T-helper 2 cell treated with Interferon-gamma antibody and Interleukin-4, amounts not matched to agents 5 μg/mL and 100 μg/mL, for 36 hours (primary cell): ENCODE data around the gene PRXL2A.
A peak's percentile ranks its signal among the peaks of the same experiment; 100 is the strongest.
"Not testable (repeated sequence)": the region's sequence is repeated elsewhere in the genome, so short reads cannot be mapped to it uniquely, and the experiment has no call there.

Experiments
- DNase-seq: peaks from one replicate; pipeline ENCODE4 v3.0.0; 2021; ENCODE audit warnings: low spot score
- H3K27ac Mint-ChIP-seq: one replicate; pipeline ENCODE4 v1.8.0; 2021; ENCODE audit warnings: mild to moderate bottlenecking, mixed read lengths
- H3K27me3 Mint-ChIP-seq: one replicate; pipeline ENCODE4 v1.8.0; 2021; ENCODE audit warnings: low read depth, mixed read lengths
- H3K36me3 Mint-ChIP-seq: one replicate; pipeline ENCODE4 v1.8.0; 2021; ENCODE audit warnings: low read depth, mixed read lengths
- H3K4me1 Mint-ChIP-seq: one replicate; pipeline ENCODE4 v1.8.0; 2021; ENCODE audit warnings: low read depth, mixed read lengths
- H3K4me3 Mint-ChIP-seq: one replicate; pipeline ENCODE4 v1.8.0; 2022; ENCODE audit warnings: mild to moderate bottlenecking, moderate library complexity, mixed read lengths
- H3K9me3 Mint-ChIP-seq: one replicate; pipeline ENCODE4 v1.8.0; 2021; ENCODE audit warnings: mixed read lengths

PRXL2A gene, protein sequence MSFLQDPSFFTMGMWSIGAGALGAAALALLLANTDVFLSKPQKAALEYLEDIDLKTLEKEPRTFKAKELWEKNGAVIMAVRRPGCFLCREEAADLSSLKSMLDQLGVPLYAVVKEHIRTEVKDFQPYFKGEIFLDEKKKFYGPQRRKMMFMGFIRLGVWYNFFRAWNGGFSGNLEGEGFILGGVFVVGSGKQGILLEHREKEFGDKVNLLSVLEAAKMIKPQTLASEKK

DNA sequence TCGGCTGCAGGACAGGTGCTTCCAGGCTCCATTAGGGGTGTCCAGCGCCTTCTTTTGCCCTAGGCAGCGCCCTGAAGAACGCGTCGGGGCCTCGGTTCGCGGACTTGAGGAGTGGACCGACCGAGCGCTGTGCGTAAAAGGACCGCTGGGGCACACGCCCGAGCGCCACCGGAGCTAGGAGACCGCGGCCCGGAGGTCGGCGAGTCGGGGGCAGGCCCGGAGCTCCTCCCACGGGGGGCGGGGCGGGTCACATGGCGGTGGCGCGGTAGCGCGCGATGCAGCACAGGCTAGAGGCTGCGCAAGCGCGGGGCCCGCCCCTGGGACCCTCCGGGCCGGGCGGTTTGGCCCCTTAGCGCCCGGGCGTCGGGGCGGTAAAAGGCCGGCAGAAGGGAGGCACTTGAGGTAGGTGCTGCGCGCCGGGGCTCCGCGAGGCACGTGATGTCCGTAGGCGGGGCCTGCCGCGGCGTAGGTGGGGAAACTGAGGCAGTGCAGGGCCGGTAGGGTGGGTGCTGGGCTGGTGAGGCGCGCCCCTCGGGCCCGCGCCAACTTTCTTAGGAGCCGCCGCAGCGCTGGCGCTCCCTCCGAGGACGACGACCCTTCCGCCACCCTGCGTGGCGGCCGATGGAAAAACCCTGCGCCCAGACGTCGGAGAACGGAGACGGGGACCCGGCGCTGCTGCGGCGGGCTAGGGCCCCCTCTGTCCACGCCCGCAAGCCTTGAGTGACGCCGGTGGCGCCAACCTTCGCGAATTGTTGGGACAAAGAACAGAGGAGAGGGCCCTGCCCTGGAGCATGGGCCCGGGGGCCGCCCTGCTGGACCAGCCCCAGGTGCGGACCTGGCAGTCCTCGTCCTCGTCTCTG lies at the start of gene PRXL2A:
TSS of gene PRXL2A (plus strand) at position 310 of the 860 bp plus-strand sequence. CDS start 11,917 bp downstream, outside the sequence.
- peaks cover 20% of the 10 kb centered on the region for H3K27me3 Mint-ChIP-seq

DNA sequence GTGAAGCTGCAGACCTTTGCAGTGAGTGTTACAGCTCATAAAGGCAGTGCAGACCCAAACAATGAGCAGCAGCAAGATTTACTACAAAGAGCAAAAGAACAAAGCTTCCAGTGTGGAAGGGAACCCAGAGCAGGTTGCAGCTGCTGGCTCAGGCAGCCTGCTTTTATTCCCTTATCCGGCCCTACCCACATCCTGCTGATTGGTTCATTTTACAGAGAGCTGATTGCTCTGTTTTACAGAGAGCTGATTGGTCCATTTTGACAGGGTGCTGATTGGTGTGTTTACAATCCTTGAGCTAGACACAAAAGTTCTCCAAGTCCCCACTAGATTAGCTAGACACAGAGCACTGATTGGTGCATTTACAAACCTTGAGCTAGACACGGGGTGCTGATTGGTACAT lies 49.4 kb upstream of the PRXL2A start:
- not testable (repeated sequence) for H3K9me3 Mint-ChIP-seq, H3K4me1 Mint-ChIP-seq, H3K4me3 Mint-ChIP-seq, H3K27ac Mint-ChIP-seq, DNase-seq, H3K36me3 Mint-ChIP-seq
- H3K27me3 Mint-ChIP-seq: peaks cover 47% of the 10 kb centered on the region

More for the DNA sequence above, at the start of gene PRXL2A:
- Mint-ChIP-seq H3K27ac (peak within 1 kb of the TSS; percentile 74), H3K4me1 (peaks cover 12% of the 10 kb centered on the region), H3K36me3 (no peaks in the 10 kb centered on the region), H3K4me3 (peak within 1 kb of the TSS; percentile 90), H3K9me3 (no peaks in the 10 kb centered on the region)
- DNase-seq: peak; percentile 85

DNA sequence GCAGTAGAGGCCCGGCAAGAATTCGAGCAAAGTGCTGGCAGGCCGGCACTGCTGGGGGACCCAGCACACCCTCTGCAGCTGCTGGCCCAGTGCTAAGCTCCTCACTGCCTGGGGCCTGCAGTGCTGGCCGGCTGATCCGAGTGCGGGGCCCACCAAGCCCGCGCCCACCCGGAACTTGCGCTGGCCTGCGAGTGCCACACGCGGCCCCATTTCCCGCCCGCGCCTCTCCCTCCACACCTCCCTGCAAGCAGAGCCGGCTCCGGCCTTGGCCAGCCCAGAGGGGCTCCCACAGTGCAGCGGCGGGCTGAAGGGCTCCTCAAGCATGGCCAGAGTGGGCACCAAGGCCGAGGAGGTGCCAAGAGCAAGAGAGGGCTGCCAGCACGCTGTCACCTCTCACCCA lies 48.7 kb upstream of the PRXL2A start:
- Mint-ChIP-seq H3K4me1 (no peaks in the 10 kb centered on the region), H3K27ac (no peak overlapping the region), H3K9me3 (no peaks in the 10 kb centered on the region), H3K36me3 (no peaks in the 10 kb centered on the region), H3K4me3 (no peak overlapping the region), H3K27me3 (peaks cover 48% of the 10 kb centered on the region)
- no peak for DNase-seq

DNA sequence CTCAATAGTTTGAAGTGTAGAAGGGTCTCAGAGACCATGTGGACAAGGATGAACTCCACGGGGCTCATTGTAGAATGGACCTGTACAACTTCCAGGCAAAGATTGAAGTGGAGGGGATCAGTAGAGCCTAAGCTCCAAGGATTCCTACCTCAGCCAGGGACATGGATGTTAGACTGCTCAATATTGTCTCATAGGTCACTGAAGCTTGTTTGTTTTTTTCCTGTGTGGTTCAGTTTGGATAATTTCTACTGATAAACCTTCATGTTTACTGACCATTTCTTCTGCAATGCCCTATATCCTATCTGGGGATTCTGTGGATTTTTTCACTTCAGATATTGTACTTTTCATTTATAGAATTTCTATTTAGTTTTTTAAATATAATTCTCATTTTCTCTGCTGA lies 42.8 kb upstream of the PRXL2A start:
- H3K4me1 Mint-ChIP-seq: no peaks in the 10 kb centered on the region

DNA sequence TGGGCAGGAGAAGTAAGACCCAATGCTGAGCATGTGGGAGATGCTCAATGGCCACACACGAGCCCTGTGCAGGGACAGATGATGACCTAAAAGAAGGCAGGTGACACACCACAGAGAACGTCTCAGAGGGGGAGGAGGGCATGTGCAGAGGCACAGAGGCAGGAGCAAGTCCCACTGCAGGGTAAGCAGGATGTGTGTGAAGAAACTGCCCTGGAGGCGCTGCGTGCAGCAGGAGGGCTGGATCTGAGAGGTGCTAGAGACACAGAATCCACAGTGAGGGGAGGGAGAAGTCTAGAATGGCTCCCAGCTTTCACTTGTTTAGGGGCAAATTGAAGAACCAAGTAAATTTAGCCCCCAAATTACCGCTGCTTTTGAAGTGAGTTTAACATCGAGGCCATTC lies 36.9 kb upstream of the PRXL2A start:
- DNase-seq: no peak
- Mint-ChIP-seq H3K27ac (no peak overlapping the region), H3K27me3 (peaks cover 7% of the 10 kb centered on the region), H3K9me3 (peaks cover 18% of the 10 kb centered on the region), H3K36me3 (no peaks in the 10 kb centered on the region), H3K4me1 (no peaks in the 10 kb centered on the region), H3K4me3 (no peak overlapping the region)

More for the DNA sequence above, 42.8 kb upstream of the PRXL2A start:
- Mint-ChIP-seq H3K27me3 (peaks cover 10% of the 10 kb centered on the region), H3K27ac (no peak overlapping the region), H3K36me3 (no peaks in the 10 kb centered on the region), H3K9me3 (peaks cover 18% of the 10 kb centered on the region), H3K4me3 (no peak overlapping the region)
- DNase-seq: no peak

DNA sequence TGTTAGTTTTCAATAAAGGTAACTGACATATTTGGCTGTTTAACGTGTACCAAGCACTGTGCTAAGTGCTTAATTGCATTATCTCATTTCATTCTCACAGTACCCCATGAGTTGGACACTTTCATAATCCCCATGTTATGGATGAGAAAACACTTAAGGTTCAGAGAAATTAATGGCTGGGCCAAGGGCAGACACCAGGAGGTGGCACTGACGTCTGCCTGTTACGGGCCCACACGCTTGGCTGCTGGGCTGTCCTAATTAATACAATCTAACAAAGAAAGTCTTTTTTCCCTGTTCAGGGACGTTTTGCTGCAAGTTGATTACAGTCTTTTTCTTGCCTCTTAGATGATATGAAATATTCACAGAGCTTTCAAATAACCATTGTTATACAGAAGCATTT lies 35.7 kb upstream of the PRXL2A start:
- Mint-ChIP-seq H3K4me1 (no peaks in the 10 kb centered on the region), H3K27me3 (peaks cover 11% of the 10 kb centered on the region), H3K36me3 (no peaks in the 10 kb centered on the region), H3K9me3 (peaks cover 10% of the 10 kb centered on the region), H3K27ac (no peak overlapping the region), H3K4me3 (no peak overlapping the region)
- no peak for DNase-seq

DNA sequence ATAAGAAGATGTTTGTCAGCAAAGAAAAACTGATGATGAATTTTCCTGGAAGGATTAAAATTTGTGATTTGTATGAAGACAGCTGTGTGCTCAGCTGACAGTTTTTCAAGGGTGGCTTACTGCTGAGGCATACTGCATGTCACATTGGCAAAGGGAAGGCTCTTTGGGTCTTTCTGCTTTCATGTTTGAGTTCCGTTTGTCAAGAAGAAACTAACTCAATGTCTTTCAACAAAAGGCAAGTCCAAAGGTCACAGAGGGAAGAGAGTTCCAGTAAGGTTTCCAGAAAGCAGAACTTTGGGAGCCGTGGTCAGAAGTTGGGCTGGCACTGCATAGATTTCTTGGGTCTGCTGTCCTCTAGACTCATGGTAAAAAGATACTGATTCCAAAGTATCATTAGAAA lies 34.8 kb upstream of the PRXL2A start:
- Mint-ChIP-seq H3K27me3 (peaks cover 11% of the 10 kb centered on the region), H3K4me3 (no peak overlapping the region), H3K36me3 (no peaks in the 10 kb centered on the region), H3K9me3 (peaks cover 6% of the 10 kb centered on the region), H3K4me1 (peaks cover 5% of the 10 kb centered on the region), H3K27ac (no peak overlapping the region)
- DNase-seq: no peak

DNA sequence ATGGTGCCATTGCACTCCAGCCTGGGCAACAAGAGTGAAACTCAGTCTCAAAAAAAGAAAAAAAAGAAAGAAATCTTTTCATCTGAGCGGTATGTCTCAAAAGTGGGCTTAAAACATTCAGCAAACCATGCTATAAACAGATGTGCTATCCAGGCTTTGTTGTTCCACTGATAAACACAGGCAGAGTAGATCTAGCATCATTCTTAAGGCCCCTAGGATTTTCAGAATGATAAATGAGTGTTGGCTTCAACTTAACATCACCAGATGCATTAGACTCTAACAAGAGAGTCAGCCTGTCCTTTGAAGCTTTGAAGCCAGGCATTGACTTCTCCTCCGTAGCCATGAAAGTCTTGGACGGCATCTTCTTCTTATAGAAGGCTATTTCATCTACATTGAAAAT lies 28.6 kb upstream of the PRXL2A start:
- no peak for DNase-seq
- Mint-ChIP-seq H3K4me3 (no peak overlapping the region), H3K27ac (no peak overlapping the region), H3K36me3 (no peaks in the 10 kb centered on the region), H3K9me3 (no peaks in the 10 kb centered on the region), H3K4me1 (peaks cover 10% of the 10 kb centered on the region), H3K27me3 (peaks cover 6% of the 10 kb centered on the region)

DNA sequence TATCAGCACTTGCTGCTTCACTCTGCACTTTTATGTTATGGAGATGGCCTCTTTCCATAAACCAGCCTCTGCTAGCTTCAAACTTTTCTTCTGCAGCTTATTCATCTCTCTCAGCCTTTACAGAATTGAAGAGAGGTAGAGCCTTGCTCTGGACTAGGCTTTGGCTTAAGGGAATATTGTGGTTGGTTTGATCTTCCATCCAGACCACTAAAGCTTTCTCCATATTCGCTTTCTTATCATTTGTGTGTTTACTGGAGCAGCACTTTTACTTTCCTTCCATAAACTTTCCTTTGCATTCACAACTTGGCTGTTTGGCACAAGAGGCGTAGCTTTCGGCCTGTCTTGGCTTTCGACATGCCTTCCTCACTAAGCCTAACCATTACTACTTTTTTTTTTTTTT lies 28.2 kb upstream of the PRXL2A start:
- Mint-ChIP-seq H3K4me3 (no peak overlapping the region), H3K27me3 (peaks cover 6% of the 10 kb centered on the region), H3K4me1 (peaks cover 10% of the 10 kb centered on the region), H3K27ac (no peak overlapping the region), H3K36me3 (no peaks in the 10 kb centered on the region), H3K9me3 (no peaks in the 10 kb centered on the region)
- DNase-seq: no peak

DNA sequence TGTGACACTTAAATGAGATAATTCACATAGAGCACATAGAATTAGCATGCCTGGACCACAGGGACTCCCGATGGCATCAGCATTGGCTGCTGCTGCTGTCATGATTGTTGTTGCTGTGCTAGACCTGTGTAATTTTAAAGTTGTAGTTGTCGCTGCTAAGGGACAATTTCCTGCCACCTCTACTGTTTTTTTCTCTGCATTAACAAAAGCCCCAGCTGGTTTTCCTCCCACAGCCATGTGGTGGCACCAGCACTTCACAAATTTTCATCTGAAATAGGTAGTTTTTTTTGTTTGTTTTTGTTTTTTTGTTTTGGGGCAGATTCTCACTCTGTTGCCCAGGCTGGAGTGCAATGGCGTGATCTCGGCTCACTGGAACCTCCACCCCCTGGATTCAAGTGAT lies 25.4 kb upstream of the PRXL2A start:
- H3K27ac Mint-ChIP-seq: peak overlapping the region; percentile 2
- peaks cover 10% of the 10 kb centered on the region for H3K4me1 Mint-ChIP-seq
- no peak overlapping the region for H3K4me3 Mint-ChIP-seq
- DNase-seq: peak; percentile 24
- H3K27me3 Mint-ChIP-seq: peaks cover 2% of the 10 kb centered on the region
- H3K36me3 Mint-ChIP-seq: no peaks in the 10 kb centered on the region
- no peaks in the 10 kb centered on the region for H3K9me3 Mint-ChIP-seq

DNA sequence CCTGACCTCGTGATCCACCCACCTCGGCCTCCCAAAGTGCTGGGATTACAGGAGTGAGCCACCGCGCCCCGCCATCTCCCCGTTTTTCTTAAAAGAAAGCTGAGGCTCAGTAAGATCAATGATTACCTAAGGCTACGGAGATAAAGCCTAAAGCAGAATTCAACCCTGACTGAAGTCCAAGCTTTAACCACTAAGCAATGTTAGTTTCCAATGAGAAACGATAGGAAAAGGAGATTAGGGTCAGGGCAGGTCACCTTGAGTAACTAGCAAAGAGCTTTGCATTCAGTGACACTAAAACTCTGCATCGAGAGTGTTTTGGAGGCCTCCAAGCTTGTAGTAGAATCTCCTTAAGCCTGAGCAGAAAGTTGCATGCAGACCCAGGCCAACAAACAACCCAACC lies 17.6 kb upstream of the PRXL2A start:
- Mint-ChIP-seq H3K4me1 (no peaks in the 10 kb centered on the region), H3K36me3 (no peaks in the 10 kb centered on the region), H3K27me3 (peaks cover 8% of the 10 kb centered on the region), H3K27ac (no peak overlapping the region), H3K4me3 (no peak overlapping the region), H3K9me3 (no peaks in the 10 kb centered on the region)
- DNase-seq: no peak

DNA sequence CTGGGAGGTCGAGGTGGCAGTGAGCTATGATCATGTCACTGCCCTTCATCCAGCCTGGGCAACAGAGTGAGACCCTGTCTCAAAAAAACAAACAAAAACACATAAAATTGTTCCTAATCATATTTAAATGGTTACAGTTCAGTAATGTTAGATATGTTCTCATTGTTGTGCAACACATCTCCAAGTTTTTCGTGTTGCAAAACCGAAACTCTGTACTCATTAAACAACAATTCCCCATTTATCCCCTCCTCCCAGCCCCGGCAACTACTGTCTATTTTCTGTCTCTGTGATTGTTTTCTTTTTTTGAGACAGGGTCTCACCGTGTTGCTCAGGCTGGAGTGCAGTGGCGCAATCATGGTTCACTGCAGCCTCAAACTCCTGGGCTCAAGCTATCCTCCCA lies 16.1 kb upstream of the PRXL2A start:
- Mint-ChIP-seq H3K9me3 (no peaks in the 10 kb centered on the region), H3K27me3 (peaks cover 13% of the 10 kb centered on the region), H3K4me1 (no peaks in the 10 kb centered on the region), H3K27ac (no peak overlapping the region), H3K4me3 (no peak overlapping the region), H3K36me3 (no peaks in the 10 kb centered on the region)
- no peak for DNase-seq

DNA sequence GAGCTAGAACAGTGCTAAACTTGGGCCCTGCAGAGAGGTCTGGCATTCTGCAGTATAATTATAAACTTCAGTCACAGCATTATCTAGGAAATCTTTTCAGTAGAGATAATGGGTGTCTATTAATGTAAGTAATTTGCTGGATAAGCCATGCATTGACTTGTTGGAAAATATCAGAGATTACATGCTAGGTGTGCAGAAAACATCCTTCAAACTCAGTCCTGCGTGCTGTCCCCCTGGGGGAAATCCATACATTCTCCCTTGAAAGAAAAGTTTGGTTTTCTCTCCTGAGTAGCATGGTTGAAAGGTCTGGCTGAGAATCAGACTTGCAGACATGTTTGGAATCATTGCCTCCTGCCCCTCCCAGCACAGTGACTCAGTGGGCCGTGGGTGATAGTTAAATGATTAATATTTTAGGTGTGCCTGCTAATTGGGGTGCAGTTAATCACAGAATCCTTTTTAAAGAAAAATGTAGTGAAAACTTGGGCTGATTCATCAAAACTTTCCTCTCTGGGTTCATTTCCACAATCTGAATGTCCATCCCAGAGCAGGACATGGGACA lies 13.9 kb upstream of the PRXL2A start:
- no peaks in the 10 kb centered on the region for H3K9me3 Mint-ChIP-seq
- H3K27me3 Mint-ChIP-seq: peaks cover 14% of the 10 kb centered on the region
- H3K4me3 Mint-ChIP-seq: no peak overlapping the region
- H3K4me1 Mint-ChIP-seq: no peaks in the 10 kb centered on the region
- no peaks in the 10 kb centered on the region for H3K36me3 Mint-ChIP-seq
- H3K27ac Mint-ChIP-seq: no peak overlapping the region
- DNase-seq: no peak

DNA sequence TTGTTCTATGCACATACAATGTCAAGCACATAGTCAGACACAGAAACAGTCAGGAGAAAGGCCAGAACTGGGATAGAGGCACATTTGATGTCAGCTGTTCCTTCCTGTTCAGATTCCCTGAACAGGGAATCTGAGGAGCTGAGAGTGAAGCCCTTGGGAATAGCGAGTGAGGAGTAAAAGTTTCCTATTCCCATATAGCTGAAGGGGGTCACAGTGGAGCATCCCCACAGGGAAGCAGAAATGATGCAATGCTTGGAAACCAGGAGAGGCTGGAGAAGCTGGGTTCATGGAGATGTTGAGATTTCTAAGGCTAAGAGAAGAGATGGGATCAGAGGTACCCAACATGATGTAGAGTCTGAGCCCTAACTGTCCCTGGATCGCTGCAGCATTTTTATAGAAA lies 11.3 kb upstream of the PRXL2A start:
- Mint-ChIP-seq H3K27ac (no peak overlapping the region), H3K4me1 (no peaks in the 10 kb centered on the region), H3K36me3 (no peaks in the 10 kb centered on the region), H3K9me3 (no peaks in the 10 kb centered on the region), H3K4me3 (no peak overlapping the region), H3K27me3 (peaks cover 9% of the 10 kb centered on the region)
- no peak for DNase-seq
